ENCODE data around the gene OPTN. TPM values are rescaled to one million over a fixed set of nuclear protein-coding genes. Genes with fewer than 3 reads are reported as not detected.

Gene OPTN
- total RNA-seq, 4 donors from 2014 or later, result 69.0 to 103 (median 82.2) TPM

GRCh38 chr10:13105184-13105583, 5.2 kb downstream of the OPTN start:
- H3K4me1 ChIP-seq, result peaks cover 0 to 40% (median 3%) of the 10 kb centered on the region in 3 donors
- H3K36me3 ChIP-seq, result peaks cover 0 to 30% of the 10 kb centered on the region in 2 donors
- no peak for TF ChIP-seq POLR2AphosphoS5 (IDR thresholded peaks at IDR 0.05)
- TF ChIP-seq CTCF (IDR thresholded peaks at IDR 0.05), result no peak
- TF ChIP-seq EP300 (IDR thresholded peaks at IDR 0.05), result no peak
- no peak for TF ChIP-seq POLR2A (IDR thresholded peaks at IDR 0.05)
- no peaks in the 10 kb centered on the region for H3K27me3 ChIP-seq
- no peaks in the 10 kb centered on the region for H3K9me3 ChIP-seq
- no peak overlapping the region for H3K4me3 ChIP-seq
- peak overlapping the region in 1 of 4 donors; percentile 19 for H3K27ac ChIP-seq
- 59 to 75% methylated on average over 4 of the region's 4 CpGs for WGBS, 2 donors (ENCODE audit: low coverage in 1 of 2)
- ATAC-seq, result no peak

GRCh38 chr10:13106387-13107045, 6.6 kb downstream of the OPTN start:
- peaks cover 0 to 43% of the 10 kb centered on the region in 2 donors for H3K36me3 ChIP-seq
- peaks cover 0 to 36% (median 3%) of the 10 kb centered on the region in 3 donors for H3K4me1 ChIP-seq

GRCh38 chr10:13110908-13111307, 10.9 kb downstream of the OPTN start:
- H3K36me3 ChIP-seq, result peaks cover 12 to 65% of the 10 kb centered on the region in 2 donors
- H3K27ac ChIP-seq, result no peak overlapping the region
- peaks cover 0 to 5% (median 0%) of the 10 kb centered on the region in 3 donors for H3K4me1 ChIP-seq
- 61 to 70% methylated on average over 3 of the region's 3 CpGs for WGBS, 2 donors (ENCODE audit: low coverage in 1 of 2)
- TF ChIP-seq POLR2AphosphoS5 (IDR thresholded peaks at IDR 0.05), result no peak
- no peak for TF ChIP-seq CTCF (IDR thresholded peaks at IDR 0.05)
- TF ChIP-seq EP300 (IDR thresholded peaks at IDR 0.05), result no peak
- TF ChIP-seq POLR2A (IDR thresholded peaks at IDR 0.05), result no peak
- H3K9me3 ChIP-seq, result no peaks in the 10 kb centered on the region
- H3K27me3 ChIP-seq, result no peaks in the 10 kb centered on the region
- no peak for ATAC-seq
- H3K4me3 ChIP-seq, result no peak overlapping the region

More at GRCh38 chr10:13106387-13107045, 6.6 kb downstream of the OPTN start:
- WGBS, 2 donors (ENCODE audit: low coverage in 1 of 2), result 86 to 95% methylated on average over 3 to 5 of the region's 5 CpGs
- Histone ChIP-seq H3K27me3 (no peaks in the 10 kb centered on the region), H3K27ac (no peak overlapping the region), H3K9me3 (no peaks in the 10 kb centered on the region), H3K4me3 (no peak overlapping the region)
- ATAC-seq, result no peak
- TF ChIP-seq POLR2A (IDR thresholded peaks at IDR 0.05) (no peak), CTCF (IDR thresholded peaks at IDR 0.05) (no peak), EP300 (IDR thresholded peaks at IDR 0.05) (no peak), POLR2AphosphoS5 (IDR thresholded peaks at IDR 0.05) (no peak)

- Histone ChIP-seq H3K4me1 (peaks cover 0 to 5% (median 0%) of the 10 kb centered on the region in 3 donors), H3K4me3 (no peak overlapping the region), H3K9me3 (no peaks in the 10 kb centered on the region), H3K36me3 (peaks cover 12 to 88% of the 10 kb centered on the region in 2 donors), H3K27me3 (no peaks in the 10 kb centered on the region), H3K27ac (no peak overlapping the region)
- TF ChIP-seq POLR2A (IDR thresholded peaks at IDR 0.05), result no peak
- no peak for TF ChIP-seq EP300 (IDR thresholded peaks at IDR 0.05)
- TF ChIP-seq POLR2AphosphoS5 (IDR thresholded peaks at IDR 0.05), result no peak
- TF ChIP-seq CTCF (IDR thresholded peaks at IDR 0.05), result no peak
- no peak for ATAC-seq
- WGBS, 2 donors (ENCODE audit: low coverage in 1 of 2), result 80 to 83% methylated on average over 1 to 6 of the region's 6 CpGs
Observed at GRCh38 chr10:13113544-13113943, 13.6 kb downstream of the OPTN start.

Data from gastroesophageal sphincter (tissue), 4 donors.